H1 (cell line): Measurements from ENCODE around the gene SLC6A6. TPM values are rescaled to one million over a fixed set of nuclear protein-coding genes. Genes with fewer than 3 reads are reported as not detected.

Experiments used
- E2F6 ChIP-seq: IDR thresholded peaks from 2 replicates; pipeline ENCODE4 v1.6.1; 2012; ENCODE audit warnings: inconsistent platforms
- polyA plus RNA-seq, 7 experiments: library from polyadenylated mRNA; depleted of rRNA in 3 of 7; stranded (reverse) in 5 of 7; unstranded in 2 of 7; fragments of >200 nt in 5 of 7; fragments of 200-250 nt in 2 of 7; gene quantifications; 1 replicate in 5 of 7; 2 replicates in 1 of 7; 4 replicates in 1 of 7; pipeline versions ENCODE4 v1.2.1 to v1.2.3, GENCODE V29; 2011 to 2013; ENCODE audit warnings: missing spikeins in 2 of 7, mixed read lengths in 2 of 7
- total RNA-seq: library from RNA; stranded (reverse); fragmentation: NEBNext Ultra II Directional; extraction: Animal tissue kit (Norgen Biotek cat#: 25700); gene quantifications from 2 replicates; pipeline ENCODE4 v1.2.1, GENCODE V29; 2021

The SLC6A6 gene
- total and polyA plus RNA-seq, 2 of the 8 experiments (the other 6 are each of a cell fraction or from before 2014, with no cell fraction given), result 66.2 to 144 TPM

DNA sequence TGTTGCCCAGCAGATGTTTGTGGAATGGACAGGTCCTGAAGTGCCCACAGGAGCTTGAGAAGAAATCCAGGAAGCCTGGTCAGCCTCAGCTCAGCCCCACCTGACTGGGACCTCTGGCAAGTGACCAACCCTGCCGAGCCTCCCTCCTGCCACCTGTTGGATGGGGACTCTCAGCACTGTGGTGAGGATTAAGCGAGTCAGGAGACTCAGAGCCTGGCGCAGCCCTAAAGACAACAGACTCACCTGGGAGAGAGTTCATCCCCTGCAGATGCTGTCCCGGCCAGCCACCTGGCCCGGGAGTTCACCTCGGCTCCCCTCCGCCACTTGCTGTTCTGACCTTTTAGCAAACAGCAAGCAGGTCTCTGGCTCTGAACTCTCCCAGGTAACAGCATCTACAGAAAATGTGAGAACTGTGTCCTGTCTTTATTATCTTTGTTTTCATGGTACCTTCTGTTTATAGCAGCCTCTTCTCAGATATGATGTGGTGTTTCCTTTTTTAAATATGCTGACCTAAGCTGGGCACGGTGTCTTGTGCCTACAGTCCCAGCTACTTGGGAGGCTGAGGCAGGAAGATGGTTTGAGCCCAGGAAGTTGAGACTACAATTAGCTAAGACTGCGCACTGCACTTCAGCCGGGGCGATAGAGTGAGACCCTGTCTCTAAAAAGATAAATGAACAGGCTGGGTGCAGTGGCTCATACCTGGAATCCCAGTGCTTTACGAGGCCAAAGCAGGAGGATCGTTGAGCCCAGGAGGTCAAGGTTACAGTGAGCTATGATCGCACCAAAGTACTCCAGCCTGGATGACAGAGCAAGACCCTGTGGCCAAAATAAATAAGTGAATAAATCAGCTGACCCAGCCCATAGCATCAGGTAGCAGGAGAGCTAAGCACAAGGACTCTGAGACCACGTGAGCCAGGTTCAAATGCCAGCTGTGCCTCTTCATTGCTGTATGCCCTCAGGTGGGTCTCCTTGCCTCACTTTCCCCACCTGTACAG is 32.4 kb upstream of the SLC6A6 start (continued):
- TF ChIP-seq E2F6, result 0 out of 2 replicates have a peak, but pooled peaks have one; percentile 22
